Breast epithelium (tissue), 4 donors: ENCODE results near the gene SMARCC2. TPM values are rescaled to one million over a fixed set of nuclear protein-coding genes. Genes with fewer than 3 reads are reported as not detected.
A peak's percentile ranks its signal among the peaks of the same experiment; 100 is the strongest.

ENCODE experiments used
- DNase-seq, 2 donors: peaks; one replicate each; pipeline ENCODE4 v3.0.0-alpha.2; 2019; ENCODE audit warnings: low spot score in 2 of 2
- H3K27ac ChIP-seq, 2 donors: fragments of 200-600 bp; sonication (generic) in 1 of 2; one replicate each; pipeline ENCODE4 v1.5.1; 2016 to 2019; ENCODE audit warnings: mild to moderate bottlenecking in 1 of 2
- H3K27me3 ChIP-seq, 2 donors: fragments of 200-600 bp; sonication (generic) in 1 of 2; one replicate each; pipeline versions ENCODE4 v1.5.1 to v1.6.0; 2017 to 2019; ENCODE audit warnings: control low read depth in 1 of 2, mild to moderate bottlenecking in 1 of 2
- H3K36me3 ChIP-seq: fragments of 200-600 bp; one replicate; pipeline ENCODE4 v1.5.1; 2019
- H3K4me1 ChIP-seq, 2 donors: fragments of 200-600 bp; sonication (generic); one replicate each; pipeline ENCODE4 v1.5.1; 2016 to 2019; ENCODE audit warnings: control low read depth in 1 of 2
- H3K4me3 ChIP-seq, 3 donors: fragments of 200-600 bp; sonication (generic); 1 replicate in 2 of 3; 2 replicates in 1 of 3; pipeline ENCODE4 v1.5.1; 2016 to 2019; ENCODE audit warnings: mild to moderate bottlenecking in 3 of 3, moderate library complexity in 2 of 3
- H3K9me3 ChIP-seq, 2 donors: fragments of 200-600 bp; sonication (generic) in 1 of 2; one replicate each; pipeline ENCODE4 v1.5.1; 2016 to 2019; ENCODE audit warnings: control low read depth in 1 of 2
- CTCF ChIP-seq, 3 donors: fragments of 450-650 bp; IDR thresholded peaks; one replicate each; pipeline ENCODE4 v1.5.1; 2016 to 2017; ENCODE audit warnings: antibody characterized with exemption in 3 of 3, mild to moderate bottlenecking in 3 of 3, moderate library complexity in 3 of 3
- POLR2A ChIP-seq: fragments of 450-650 bp; IDR thresholded peaks from one replicate; pipeline ENCODE4 v1.6.1; 2016; ENCODE audit warnings: antibody characterized with exemption, mild to moderate bottlenecking, moderate library complexity
- POLR2AphosphoS5 ChIP-seq, 3 donors: sonication (generic); formaldehyde crosslinking; IDR thresholded peaks; one replicate each; pipeline ENCODE4 v1.6.1; 2017; ENCODE audit warnings: antibody characterized with exemption in 3 of 3
- intact Hi-C: fragments of 100-400 bp; cut with DNase I; formaldehyde crosslinking; loops from one replicate; pipeline ENCODE4 v1.15.1; 2023; ENCODE audit warnings: low total_unique reads
- total RNA-seq, 3 donors: library from RNA; depleted of rRNA; stranded (reverse); fragments of >200 nt; gene quantifications; one replicate each; pipeline ENCODE4 v1.1.0, GENCODE V29; 2016

The SMARCC2 gene
- 100 to 1,000 TPM; 105 to 114 (median 106) TPM for total RNA-seq

GRCh38 chr12:56189099-56189917 lies at the start of gene SMARCC2:
TSS of gene SMARCC2 (minus strand) at chr12:56189483. CDS start at chr12:56189461, 22 bp downstream.
- peak within 1 kb of the TSS; percentile 93 to 96 for H3K27ac ChIP-seq
- H3K9me3 ChIP-seq, result no peaks in the 10 kb centered on the region
- peaks cover 0 to 13% of the 10 kb centered on the region in 2 donors for H3K4me1 ChIP-seq
- no peaks in the 10 kb centered on the region for H3K36me3 ChIP-seq
- TF ChIP-seq CTCF (IDR thresholded peaks at IDR 0.05) (peak; percentile 19 to 88 (median 72)), POLR2A (no peak), POLR2AphosphoS5 (IDR thresholded peaks at IDR 0.05) (peak; percentile 20 to 28 (median 24))
- intact Hi-C loops, result loop anchor here (5.0 kb wide), 1 partner anchor 62 kb away; the partner anchor contains the start of gene ESYT1
- H3K4me3 ChIP-seq, result peak within 1 kb of the TSS; percentile 78 to 94 (median 92)
- peak; percentile 83 to 88 for DNase-seq
- no peaks in the 10 kb centered on the region for H3K27me3 ChIP-seq

GRCh38 chr12:56237552-56237951 lies 48.3 kb upstream of the SMARCC2 start:
- no peaks in the 10 kb centered on the region for H3K36me3 ChIP-seq
- no peaks in the 10 kb centered on the region for H3K9me3 ChIP-seq
- no peak for TF ChIP-seq POLR2AphosphoS5 (IDR thresholded peaks at IDR 0.05)
- no peak for TF ChIP-seq POLR2A
- no peak for TF ChIP-seq CTCF (IDR thresholded peaks at IDR 0.05)
- H3K27me3 ChIP-seq, result no peaks in the 10 kb centered on the region
- H3K27ac ChIP-seq, result no peak overlapping the region
- no peaks in the 10 kb centered on the region for H3K4me1 ChIP-seq
- no peak for DNase-seq
- intact Hi-C loops, result loop anchor here (1.0 kb wide), 1 partner anchor 9 kb away; no protein-coding TSS in a partner anchor
- no peak overlapping the region for H3K4me3 ChIP-seq

GRCh38 chr12:56236985-56237384 lies 47.7 kb upstream of the SMARCC2 start:
- no peak for DNase-seq
- H3K4me3 ChIP-seq, result no peak overlapping the region
- no peaks in the 10 kb centered on the region for H3K27me3 ChIP-seq
- TF ChIP-seq CTCF (IDR thresholded peaks at IDR 0.05) (no peak), POLR2A (no peak), POLR2AphosphoS5 (IDR thresholded peaks at IDR 0.05) (no peak)
- intact Hi-C loops, result loop anchor here (1.0 kb wide), 1 partner anchor 9 kb away; no protein-coding TSS in a partner anchor
- no peak overlapping the region for H3K27ac ChIP-seq
- no peaks in the 10 kb centered on the region for H3K36me3 ChIP-seq
- H3K4me1 ChIP-seq, result no peaks in the 10 kb centered on the region
- no peaks in the 10 kb centered on the region for H3K9me3 ChIP-seq

GRCh38 chr12:56236091-56236490 lies 46.8 kb upstream of the SMARCC2 start:
- intact Hi-C loops, result no loop called here
- H3K27ac ChIP-seq, result no peak overlapping the region
- no peak for DNase-seq
- H3K27me3 ChIP-seq, result no peaks in the 10 kb centered on the region
- H3K4me1 ChIP-seq, result no peaks in the 10 kb centered on the region
- no peaks in the 10 kb centered on the region for H3K36me3 ChIP-seq
- no peaks in the 10 kb centered on the region for H3K9me3 ChIP-seq
- H3K4me3 ChIP-seq, result no peak overlapping the region
- no peak for TF ChIP-seq POLR2AphosphoS5 (IDR thresholded peaks at IDR 0.05)
- TF ChIP-seq CTCF (IDR thresholded peaks at IDR 0.05), result no peak
- no peak for TF ChIP-seq POLR2A

GRCh38 chr12:56234746-56235436 lies 45.6 kb upstream of the SMARCC2 start:
- Histone ChIP-seq H3K4me1 (no peaks in the 10 kb centered on the region), H3K36me3 (no peaks in the 10 kb centered on the region), H3K4me3 (no peak overlapping the region), H3K9me3 (no peaks in the 10 kb centered on the region), H3K27ac (no peak overlapping the region), H3K27me3 (no peaks in the 10 kb centered on the region)
- TF ChIP-seq POLR2AphosphoS5 (IDR thresholded peaks at IDR 0.05) (no peak), POLR2A (no peak), CTCF (IDR thresholded peaks at IDR 0.05) (no peak)
- no peak for DNase-seq
- intact Hi-C loops, result no loop called here
